ENCODE measurements around the gene SLC24A1.

Gene SLC24A1

DNA sequence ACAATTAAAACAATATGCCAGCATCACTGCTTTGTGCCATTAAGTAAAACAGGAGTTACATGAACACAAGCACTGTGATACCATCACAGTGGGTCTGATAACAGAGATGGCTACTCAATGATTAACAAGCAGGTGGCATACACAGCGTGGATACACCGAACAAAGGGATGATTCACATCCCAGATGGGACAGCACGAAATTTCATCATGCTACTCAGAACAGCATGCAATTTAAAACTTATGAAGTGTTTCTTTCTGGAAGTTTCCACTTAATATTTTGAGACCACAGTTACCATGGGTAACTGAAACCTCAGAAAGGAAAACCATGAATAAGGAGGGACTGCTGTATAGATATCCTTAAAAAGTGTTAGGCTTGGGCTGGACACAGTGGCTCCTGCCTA is 44.5 kb downstream of the SLC24A1 start:
- H3K9me3 ChIP-seq (ENCODE audit: insufficient read depth, low read length, severe bottlenecking), result no peaks in the 10 kb centered on the region
- peaks cover 16% of the 10 kb centered on the region for H3K36me3 ChIP-seq (ENCODE audit: insufficient read depth, low read length)
- no peaks in the 10 kb centered on the region for H3K4me1 ChIP-seq (ENCODE audit: insufficient read depth, low read length)
- no peak overlapping the region for H3K4me2 ChIP-seq (ENCODE audit: insufficient read depth, low read length)
- H3K27me3 ChIP-seq (ENCODE audit: insufficient read depth, low read length, poor library complexity), result no peaks in the 10 kb centered on the region
- H4K20me1 ChIP-seq (ENCODE audit: insufficient read depth, low read length), result no peaks in the 10 kb centered on the region
- ATAC-seq (ENCODE audit: insufficient read depth, low read depth), result no peak
- DNase-seq, result no peak
- TF ChIP-seq EZH2 (IDR thresholded peaks at IDR 0.05; ENCODE audit: borderline replicate concordance, low read depth, low read length, severe bottlenecking), result no peak
- TF ChIP-seq, protein P1, sequence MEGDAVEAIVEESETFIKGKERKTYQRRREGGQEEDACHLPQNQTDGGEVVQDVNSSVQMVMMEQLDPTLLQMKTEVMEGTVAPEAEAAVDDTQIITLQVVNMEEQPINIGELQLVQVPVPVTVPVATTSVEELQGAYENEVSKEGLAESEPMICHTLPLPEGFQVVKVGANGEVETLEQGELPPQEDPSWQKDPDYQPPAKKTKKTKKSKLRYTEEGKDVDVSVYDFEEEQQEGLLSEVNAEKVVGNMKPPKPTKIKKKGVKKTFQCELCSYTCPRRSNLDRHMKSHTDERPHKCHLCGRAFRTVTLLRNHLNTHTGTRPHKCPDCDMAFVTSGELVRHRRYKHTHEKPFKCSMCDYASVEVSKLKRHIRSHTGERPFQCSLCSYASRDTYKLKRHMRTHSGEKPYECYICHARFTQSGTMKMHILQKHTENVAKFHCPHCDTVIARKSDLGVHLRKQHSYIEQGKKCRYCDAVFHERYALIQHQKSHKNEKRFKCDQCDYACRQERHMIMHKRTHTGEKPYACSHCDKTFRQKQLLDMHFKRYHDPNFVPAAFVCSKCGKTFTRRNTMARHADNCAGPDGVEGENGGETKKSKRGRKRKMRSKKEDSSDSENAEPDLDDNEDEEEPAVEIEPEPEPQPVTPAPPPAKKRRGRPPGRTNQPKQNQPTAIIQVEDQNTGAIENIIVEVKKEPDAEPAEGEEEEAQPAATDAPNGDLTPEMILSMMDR (IDR thresholded peaks at IDR 0.05; ENCODE audit: borderline replicate concordance, extremely low read depth, low read length, poor library complexity, severe bottlenecking), result no peak
- H3K27ac ChIP-seq (ENCODE audit: low read length), result no peak overlapping the region
- no peak overlapping the region for H3K9ac ChIP-seq (ENCODE audit: low read depth, low read length)
- H2AFZ ChIP-seq (ENCODE audit: low read depth, low read length), result no peak overlapping the region
- no peak overlapping the region for H3K4me3 ChIP-seq (ENCODE audit: low read depth in 1 of 2, low read length in 2 of 2)
- no peaks in the 10 kb centered on the region for H3K79me2 ChIP-seq (ENCODE audit: insufficient read depth, low read length)

DNA sequence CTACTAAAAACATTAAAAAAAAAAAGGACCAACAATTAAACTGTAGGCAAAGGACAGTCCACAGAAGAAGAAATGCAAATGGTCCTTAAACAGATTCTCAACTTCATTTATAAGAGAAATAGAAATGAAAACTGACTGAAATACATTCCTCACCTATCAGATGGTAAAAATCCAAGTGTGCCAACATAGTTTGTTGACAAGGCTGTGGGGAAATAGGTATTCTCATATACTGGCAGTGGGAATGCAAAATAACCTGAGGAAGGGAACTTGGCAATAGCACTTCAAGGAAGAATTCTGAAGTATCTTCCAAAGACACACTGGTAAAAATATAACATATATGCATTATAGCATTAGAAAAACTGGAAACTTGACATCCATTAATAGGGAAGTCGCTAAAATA is 53.8 kb downstream of the SLC24A1 start:
- Histone ChIP-seq H3K9me3 (ENCODE audit: insufficient read depth, low read length, severe bottlenecking) (no peaks in the 10 kb centered on the region), H3K36me3 (ENCODE audit: insufficient read depth, low read length) (no peaks in the 10 kb centered on the region), H3K27ac (ENCODE audit: low read length) (no peak overlapping the region), H3K4me2 (ENCODE audit: insufficient read depth, low read length) (no peak overlapping the region), H3K79me2 (ENCODE audit: insufficient read depth, low read length) (no peaks in the 10 kb centered on the region), H3K9ac (ENCODE audit: low read depth, low read length) (no peak overlapping the region), H3K27me3 (ENCODE audit: insufficient read depth, low read length, poor library complexity) (no peaks in the 10 kb centered on the region), H4K20me1 (ENCODE audit: insufficient read depth, low read length) (no peaks in the 10 kb centered on the region), H3K4me1 (ENCODE audit: insufficient read depth, low read length) (no peaks in the 10 kb centered on the region), H2AFZ (ENCODE audit: low read depth, low read length) (no peak overlapping the region), H3K4me3 (ENCODE audit: low read depth in 1 of 2, low read length in 2 of 2) (no peak overlapping the region)
- DNase-seq (no peak), ATAC-seq (ENCODE audit: insufficient read depth, low read depth) (no peak)
- TF ChIP-seq, protein P1 (IDR thresholded peaks at IDR 0.05; ENCODE audit: borderline replicate concordance, extremely low read depth, low read length, poor library complexity, severe bottlenecking), result no peak
- TF ChIP-seq EZH2 (IDR thresholded peaks at IDR 0.05; ENCODE audit: borderline replicate concordance, low read depth, low read length, severe bottlenecking), result no peak

DNA sequence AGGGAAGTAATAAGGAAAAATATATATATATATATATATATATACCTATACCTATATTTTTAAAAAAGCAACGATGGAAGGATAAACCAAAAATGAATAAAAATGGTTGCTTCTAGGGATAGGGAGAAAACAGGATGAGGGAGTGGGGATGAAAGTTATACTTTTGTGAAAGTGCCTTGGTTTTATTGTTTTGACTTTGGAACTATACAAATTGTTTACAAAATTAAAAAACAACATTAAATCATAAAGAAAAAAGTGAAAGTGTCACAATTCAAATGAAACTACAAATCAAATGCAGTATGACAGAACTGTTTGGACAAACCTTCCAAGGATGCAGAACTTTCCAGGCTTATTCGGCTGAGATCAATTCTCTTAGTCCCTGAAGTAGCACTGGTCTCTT is 54.4 kb downstream of the SLC24A1 start:
- ATAC-seq (ENCODE audit: insufficient read depth, low read depth) (no peak), DNase-seq (no peak)
- Histone ChIP-seq H3K36me3 (ENCODE audit: insufficient read depth, low read length) (no peaks in the 10 kb centered on the region), H3K79me2 (ENCODE audit: insufficient read depth, low read length) (no peaks in the 10 kb centered on the region), H2AFZ (ENCODE audit: low read depth, low read length) (no peak overlapping the region), H3K4me1 (ENCODE audit: insufficient read depth, low read length) (no peaks in the 10 kb centered on the region), H3K27me3 (ENCODE audit: insufficient read depth, low read length, poor library complexity) (no peaks in the 10 kb centered on the region), H4K20me1 (ENCODE audit: insufficient read depth, low read length) (no peaks in the 10 kb centered on the region), H3K9me3 (ENCODE audit: insufficient read depth, low read length, severe bottlenecking) (no peaks in the 10 kb centered on the region), H3K27ac (ENCODE audit: low read length) (no peak overlapping the region), H3K4me2 (ENCODE audit: insufficient read depth, low read length) (no peak overlapping the region), H3K4me3 (ENCODE audit: low read depth in 1 of 2, low read length in 2 of 2) (no peak overlapping the region), H3K9ac (ENCODE audit: low read depth, low read length) (no peak overlapping the region)
- TF ChIP-seq, protein P1 (IDR thresholded peaks at IDR 0.05; ENCODE audit: borderline replicate concordance, extremely low read depth, low read length, poor library complexity, severe bottlenecking), result no peak

- H3K27ac ChIP-seq (ENCODE audit: low read length), result no peak overlapping the region
- no peaks in the 10 kb centered on the region for H3K9me3 ChIP-seq (ENCODE audit: insufficient read depth, low read length, severe bottlenecking)
- DNase-seq, result no peak
- no peak for TF ChIP-seq EZH2 (IDR thresholded peaks at IDR 0.05; ENCODE audit: borderline replicate concordance, low read depth, low read length, severe bottlenecking)
- TF ChIP-seq, protein P1 (IDR thresholded peaks at IDR 0.05; ENCODE audit: borderline replicate concordance, extremely low read depth, low read length, poor library complexity, severe bottlenecking), result no peak
- no peaks in the 10 kb centered on the region for H3K36me3 ChIP-seq (ENCODE audit: insufficient read depth, low read length)
- no peak for ATAC-seq (ENCODE audit: insufficient read depth, low read depth)
- H3K4me2 ChIP-seq (ENCODE audit: insufficient read depth, low read length), result no peak overlapping the region
- no peak overlapping the region for H2AFZ ChIP-seq (ENCODE audit: low read depth, low read length)
- no peak overlapping the region for H3K9ac ChIP-seq (ENCODE audit: low read depth, low read length)
- no peaks in the 10 kb centered on the region for H3K79me2 ChIP-seq (ENCODE audit: insufficient read depth, low read length)
- H3K4me3 ChIP-seq (ENCODE audit: low read depth in 1 of 2, low read length in 2 of 2), result no peak overlapping the region
- no peaks in the 10 kb centered on the region for H3K4me1 ChIP-seq (ENCODE audit: insufficient read depth, low read length)
- H4K20me1 ChIP-seq (ENCODE audit: insufficient read depth, low read length), result no peaks in the 10 kb centered on the region
- no peaks in the 10 kb centered on the region for H3K27me3 ChIP-seq (ENCODE audit: insufficient read depth, low read length, poor library complexity)
Observed at GRCh38 chr15:65680544-65680943, 58.8 kb downstream of the SLC24A1 start.

Data from DND-41 (cell line).